AG04450 (cell line): ENCODE results near the gene DOC2B. TPM values are rescaled to one million over a fixed set of nuclear protein-coding genes. Genes with fewer than 3 reads are reported as not detected.
"Not testable (repeated sequence)": the region's sequence is repeated elsewhere in the genome, so short reads cannot be mapped to it uniquely, and the experiment has no call there.

Experiments
- CTCF ChIA-PET: fragments of 300-600, 350-600 bp; formaldehyde crosslinking; extraction: SDS; loops from one replicate; lab custom pipeline; 2022; ENCODE audit warnings: antibody characterized with exemption, inconsistent platforms; lab: Charles Lee
- POLR2A ChIA-PET: fragments of 350-600 bp; formaldehyde crosslinking; extraction: SDS; loops from one replicate; lab custom pipeline; 2021; ENCODE audit warnings: antibody characterized with exemption, inconsistent platforms; lab: Yijun Ruan, JAX
- DNase-seq: peaks from one replicate; pipeline ENCODE4 v3.0.0-alpha.2; 2011; ENCODE audit warnings: low read depth, low spot score
- H3K27ac ChIP-seq: one replicate; pipeline ENCODE4 v1.5.1; 2012; ENCODE audit warnings: low read depth, low read length, control low read depth
- H3K27me3 ChIP-seq: one replicate; pipeline ENCODE4 v1.6.0; 2012; ENCODE audit warnings: low read length; ENCODE audit not compliant: control insufficient read depth, insufficient read depth
- H3K4me3 ChIP-seq: 2 replicates; pipeline ENCODE4 v1.5.1; 2011; ENCODE audit warnings: mild to moderate bottlenecking, low read depth, low read length, control low read depth
- H3K9me3 ChIP-seq: 2 replicates; pipeline ENCODE4 v1.5.1; 2012; ENCODE audit warnings: low read length; ENCODE audit not compliant: control insufficient read depth, insufficient read depth
- CTCF ChIP-seq: IDR thresholded peaks from 2 replicates; pipeline ENCODE4 v1.5.1; 2011; ENCODE audit warnings: low read depth, low read length, control low read depth, inconsistent platforms
- polyA plus RNA-seq: library from polyadenylated mRNA; depleted of rRNA; stranded (reverse); fragments of >200 nt; gene quantifications from 2 replicates; pipeline ENCODE4 v1.2.3, GENCODE V29; 2011

DOC2B gene
- polyA plus RNA-seq, 1 experiment = not detected

- DNase-seq = no peak
- CTCF ChIA-PET = no interaction called here
- peaks cover 5% of the 10 kb centered on the region for H3K27me3 ChIP-seq
- no peak for TF ChIP-seq CTCF
- POLR2A ChIA-PET = no interaction called here
- H3K9me3 ChIP-seq = no peaks in the 10 kb centered on the region
- no peak overlapping the region for H3K4me3 ChIP-seq
- no peak overlapping the region for H3K27ac ChIP-seq
Measured at GRCh38 chr17:142102-142661, 39.3 kb downstream of the DOC2B start.

GRCh38 chr17:139401-140205, 41.8 kb downstream of the DOC2B start:
- H3K27ac ChIP-seq, CTCF ChIA-PET, H3K9me3 ChIP-seq, POLR2A ChIA-PET, H3K4me3 ChIP-seq, DNase-seq, H3K27me3 ChIP-seq: not testable (repeated sequence)

- H3K27me3 ChIP-seq, CTCF ChIA-PET, POLR2A ChIA-PET, H3K9me3 ChIP-seq, DNase-seq, H3K4me3 ChIP-seq, H3K27ac ChIP-seq: not testable (repeated sequence)
Measured at GRCh38 chr17:137166-137807, 44.2 kb downstream of the DOC2B start, which contains the start of gene SCGB1C2. Gene SCGB1C2 (plus strand): TSS chr17:137569. CDS start chr17:137591, 22 bp downstream.

GRCh38 chr17:136531-136930, 44.9 kb downstream of the DOC2B start:
- DNase-seq, H3K27ac ChIP-seq, H3K4me3 ChIP-seq, CTCF ChIA-PET, POLR2A ChIA-PET, H3K27me3 ChIP-seq, H3K9me3 ChIP-seq: not testable (repeated sequence)
- TF ChIP-seq CTCF = peak; percentile 37

GRCh38 chr17:135895-136294, 45.6 kb downstream of the DOC2B start:
- H3K9me3 ChIP-seq, H3K27me3 ChIP-seq, CTCF ChIA-PET, H3K27ac ChIP-seq, POLR2A ChIA-PET, DNase-seq, H3K4me3 ChIP-seq: not testable (repeated sequence)

- DNase-seq, CTCF ChIA-PET: not testable (repeated sequence)
Measured at GRCh38 chr17:135022-135421, 46.4 kb downstream of the DOC2B start.

GRCh38 chr17:134332-134785, 47.1 kb downstream of the DOC2B start:
- CTCF ChIA-PET, POLR2A ChIA-PET, H3K9me3 ChIP-seq: not testable (repeated sequence)

More at GRCh38 chr17:135022-135421, 46.4 kb downstream of the DOC2B start:
- H3K9me3 ChIP-seq, POLR2A ChIA-PET, H3K27ac ChIP-seq, H3K27me3 ChIP-seq, H3K4me3 ChIP-seq: not testable (repeated sequence)

GRCh38 chr17:133932-134331, 47.5 kb downstream of the DOC2B start:
- H3K27me3 ChIP-seq, H3K4me3 ChIP-seq, POLR2A ChIA-PET, H3K27ac ChIP-seq, CTCF ChIA-PET, H3K9me3 ChIP-seq, DNase-seq: not testable (repeated sequence)

More at GRCh38 chr17:134332-134785, 47.1 kb downstream of the DOC2B start:
- H3K4me3 ChIP-seq, H3K27ac ChIP-seq, H3K27me3 ChIP-seq, DNase-seq: not testable (repeated sequence)
